ENCODE results near the gene DCAF6.

DCAF6 gene

GRCh38 chr1:167968569-167968968 is 32.1 kb downstream of the DCAF6 start:
- no peak for DNase-seq

DNA sequence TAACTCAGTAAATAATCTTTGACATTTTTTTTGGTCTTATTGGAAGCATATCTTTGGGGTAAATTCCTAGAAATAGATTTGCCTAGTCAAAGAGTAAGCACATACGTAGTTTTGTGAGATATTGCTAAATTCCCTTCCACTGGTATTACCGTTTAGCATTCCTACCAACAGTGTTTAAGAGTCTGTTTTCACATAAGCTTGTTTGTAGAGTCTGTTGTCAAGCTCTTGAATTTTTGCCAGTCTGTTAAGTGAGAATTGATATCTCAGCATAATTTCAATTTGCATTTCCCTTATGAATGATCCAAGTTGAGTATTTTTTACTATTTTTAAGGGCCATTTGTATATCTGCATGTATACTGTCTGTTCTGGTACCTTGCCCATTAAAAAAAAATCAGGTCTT is 37.3 kb downstream of the DCAF6 start:
- DNase-seq = no peak

DNA sequence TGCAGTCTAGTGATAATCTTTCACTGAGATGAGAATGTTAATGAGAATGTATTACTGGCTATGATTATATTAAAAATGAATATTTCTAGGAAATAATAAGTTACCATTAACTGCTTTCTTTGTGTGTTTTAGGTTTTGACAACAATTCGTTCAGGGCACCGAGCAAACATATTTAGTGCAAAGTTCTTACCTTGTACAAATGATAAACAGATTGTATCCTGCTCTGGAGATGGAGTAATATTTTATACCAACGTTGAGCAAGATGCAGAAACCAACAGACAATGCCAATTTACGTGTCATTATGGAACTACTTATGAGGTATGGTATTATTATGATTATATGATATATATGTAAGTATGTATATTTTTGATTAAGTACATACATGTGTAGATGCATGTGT is 38.2 kb downstream of the DCAF6 start:
- DNase-seq = no peak

- DNase-seq = no peak
Observed at GRCh38 chr1:167977245-167977644, 40.8 kb downstream of the DCAF6 start.

DNA sequence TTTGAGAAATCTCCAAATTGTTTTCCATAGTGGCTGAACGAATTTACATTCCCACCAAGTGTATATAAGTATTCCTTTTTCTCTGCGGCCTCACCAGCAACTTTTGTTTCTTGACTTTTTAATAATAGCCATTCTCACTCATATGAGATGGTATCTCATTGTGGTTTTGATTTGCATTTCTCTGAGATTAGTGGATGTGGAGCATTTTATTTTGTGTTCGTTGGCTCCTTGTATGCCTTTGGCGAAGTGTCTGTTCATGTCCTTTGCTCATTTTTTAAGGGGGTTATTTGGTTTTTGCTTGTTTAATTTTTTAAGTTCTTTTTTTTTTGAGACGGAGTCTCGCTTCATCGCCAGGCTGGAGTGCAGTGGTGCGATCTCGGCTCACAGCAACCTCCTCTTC is 45.5 kb downstream of the DCAF6 start:
- DNase-seq = no peak

DNA sequence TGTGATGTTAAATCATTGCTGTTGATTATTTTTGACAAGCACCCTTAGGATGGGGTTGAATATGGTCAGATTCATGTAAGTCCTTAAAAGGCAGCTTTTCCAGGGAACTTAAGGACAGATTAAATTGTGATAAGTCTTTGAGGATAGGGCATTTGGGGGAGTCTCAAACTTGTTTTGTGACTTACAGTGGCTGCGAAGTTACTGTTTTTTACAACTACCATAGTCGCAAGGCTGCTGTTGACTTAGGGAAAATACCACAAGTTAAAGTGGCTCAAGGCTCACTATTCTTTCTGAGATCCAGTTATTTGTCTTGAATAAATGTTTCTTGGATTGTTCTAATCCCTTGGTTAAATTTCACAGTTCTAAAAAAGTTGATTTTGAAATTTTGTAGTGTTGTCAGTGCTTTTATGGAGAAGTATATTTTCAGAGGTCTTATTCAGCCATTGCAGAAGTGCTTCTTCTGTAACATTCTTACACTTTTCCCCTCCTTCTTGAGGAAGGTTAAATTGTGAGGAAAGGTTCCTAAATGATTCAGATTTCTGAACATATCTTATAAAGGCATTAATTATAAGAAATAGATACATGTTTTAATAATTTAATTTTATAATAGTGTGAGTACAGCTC is 47.4 kb downstream of the DCAF6 start:
- no peak for DNase-seq

GRCh38 chr1:167984886-167985489 is 48.5 kb downstream of the DCAF6 start:
- DNase-seq = no peak

- DNase-seq = no peak
Observed at GRCh38 chr1:167987174-167987573, 50.7 kb downstream of the DCAF6 start.

DNA sequence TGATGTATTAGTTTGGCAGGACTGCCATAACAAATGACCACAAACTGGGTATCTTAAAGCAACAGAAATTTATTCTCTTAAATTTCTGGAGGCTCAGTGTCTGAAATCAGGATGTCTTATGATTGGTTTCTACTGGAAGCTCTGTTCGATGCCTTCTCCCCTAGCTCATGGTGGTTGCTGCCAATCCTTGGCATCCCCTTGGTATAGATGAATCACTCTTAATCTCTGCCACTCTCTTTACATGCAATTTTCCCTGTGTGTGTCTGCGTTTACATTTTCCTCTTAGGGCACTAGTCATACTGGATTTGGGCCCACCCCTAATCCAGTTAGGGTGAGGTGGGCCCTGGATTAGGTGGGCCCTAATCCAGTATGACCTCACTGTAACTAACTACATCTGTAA is 55.1 kb downstream of the DCAF6 start:
- no peak for DNase-seq

GRCh38 chr1:167993720-167994119 is 57.2 kb downstream of the DCAF6 start:
- no peak for DNase-seq

GRCh38 chr1:167994560-167994959 is 58.1 kb downstream of the DCAF6 start:
- DNase-seq = no peak

GRCh38 chr1:167995038-167995437 is 58.6 kb downstream of the DCAF6 start:
- DNase-seq = no peak

DNA sequence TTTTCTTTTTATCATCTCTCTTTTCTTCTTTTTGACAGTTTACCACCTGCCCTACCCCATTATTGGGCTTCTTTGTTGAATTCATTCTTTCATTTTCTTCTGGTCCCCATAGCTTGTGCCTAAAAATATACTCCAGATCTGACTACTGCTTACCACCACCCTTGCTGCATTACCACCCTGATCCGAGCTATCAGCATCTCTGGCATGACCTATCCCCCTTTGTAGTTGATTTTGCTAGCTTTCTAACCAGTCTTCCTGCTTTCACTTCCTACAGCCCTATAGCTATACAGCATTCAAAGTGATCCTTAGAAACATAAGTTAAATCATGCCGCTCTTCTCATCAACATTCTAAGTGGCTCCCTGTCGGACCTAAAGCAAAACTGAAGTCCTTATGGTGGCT is 59.8 kb downstream of the DCAF6 start:
- no peak for DNase-seq

- no peak for DNase-seq
Observed at GRCh38 chr1:167997037-167997575, 60.6 kb downstream of the DCAF6 start.

GRCh38 chr1:167999877-168000276 is 63.4 kb downstream of the DCAF6 start:
- DNase-seq = no peak

GRCh38 chr1:168000656-168001055 is 64.2 kb downstream of the DCAF6 start:
- no peak for DNase-seq

DNA sequence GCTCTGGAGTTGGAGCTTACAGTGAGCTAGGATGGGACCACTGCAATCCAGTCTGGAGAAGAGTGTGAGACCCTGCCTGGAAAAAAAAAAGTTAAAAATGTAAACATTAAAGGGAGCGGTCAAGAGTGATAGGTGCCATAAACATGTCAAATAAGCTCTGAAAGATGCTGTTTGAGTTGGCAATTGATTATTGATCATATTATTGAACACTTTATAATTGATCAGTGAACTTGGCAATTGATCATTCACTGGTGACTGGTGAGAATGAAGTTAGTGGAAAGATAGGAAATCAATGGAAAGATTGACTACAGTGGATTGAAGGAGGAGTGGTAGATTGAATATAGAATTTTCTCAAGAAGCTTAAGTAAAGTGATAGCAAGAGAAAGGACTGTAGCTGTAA is 64.7 kb downstream of the DCAF6 start:
- DNase-seq = no peak

DNA sequence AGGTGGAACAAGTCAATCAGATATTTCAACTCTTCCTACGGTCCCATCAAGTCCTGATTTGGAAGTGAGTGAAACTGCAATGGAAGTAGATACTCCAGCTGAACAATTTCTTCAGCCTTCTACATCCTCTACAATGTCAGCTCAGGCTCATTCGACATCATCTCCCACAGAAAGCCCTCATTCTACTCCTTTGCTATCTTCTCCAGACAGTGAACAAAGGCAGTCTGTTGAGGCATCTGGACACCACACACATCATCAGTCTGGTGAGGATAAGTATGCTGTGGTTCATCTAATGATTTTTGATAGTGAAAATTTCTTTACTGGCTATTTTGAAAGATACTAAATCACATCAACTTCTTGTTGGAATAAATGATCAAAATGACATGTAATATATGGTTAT is 68.0 kb downstream of the DCAF6 start:
- DNase-seq = no peak

DNA sequence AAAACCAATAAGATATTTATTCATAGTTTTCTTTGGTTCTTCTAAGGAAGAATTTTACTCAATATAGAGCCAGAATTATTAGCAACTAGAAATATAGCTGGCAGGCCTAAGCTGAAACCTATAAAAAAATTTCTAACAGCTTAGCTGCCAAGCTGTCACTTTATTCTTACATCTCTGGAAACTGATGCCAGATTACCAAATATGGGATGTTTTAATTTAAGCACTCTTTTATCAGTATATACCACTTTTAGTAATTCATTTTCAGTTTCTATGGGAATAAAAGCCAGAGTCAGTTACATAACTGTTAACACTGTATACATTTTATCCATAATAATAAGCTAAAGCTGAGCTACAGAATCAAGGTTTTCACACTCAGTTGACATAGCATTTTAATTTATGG is 69.0 kb downstream of the DCAF6 start:
- DNase-seq = no peak

GRCh38 chr1:168007691-168008090 is 71.2 kb downstream of the DCAF6 start:
- DNase-seq = no peak

DNA sequence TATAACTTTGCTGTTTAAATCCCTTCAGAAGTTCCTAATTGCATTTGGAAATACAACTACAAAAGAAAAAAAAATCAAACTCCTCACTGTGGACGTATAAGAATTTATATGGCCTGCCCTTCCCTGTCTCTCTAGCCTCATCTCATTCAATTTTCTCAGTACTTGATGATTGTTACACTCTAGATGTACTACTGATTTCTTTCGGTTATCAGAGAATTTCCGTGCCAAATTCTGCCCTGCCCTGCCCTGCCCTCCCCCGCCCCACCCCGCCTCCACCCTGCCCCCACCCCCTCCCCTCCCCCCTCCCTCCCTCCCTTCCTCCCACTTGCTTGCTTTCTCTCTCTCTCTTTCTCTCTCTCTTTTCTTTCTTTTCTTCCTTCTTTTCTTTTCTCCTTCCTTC is 72.1 kb downstream of the DCAF6 start:
- no peak for DNase-seq

GRCh38 chr1:168009322-168009721 is 72.8 kb downstream of the DCAF6 start:
- no peak for DNase-seq

GRCh38 chr1:168019407-168019806 is 82.9 kb downstream of the DCAF6 start:
- DNase-seq = no peak

- DNase-seq = no peak
Observed at GRCh38 chr1:168031198-168031597, 94.7 kb downstream of the DCAF6 start.

GRCh38 chr1:168031627-168032026 is 95.1 kb downstream of the DCAF6 start:
- no peak for DNase-seq
